K562 (cell line): Measurements from ENCODE around the gene ADPRHL1. TPM values are rescaled to one million over a fixed set of nuclear protein-coding genes. Genes with fewer than 3 reads are reported as not detected.

Source experiments
- ARID1B ChIP-seq: fragments of 450-650 bp; IDR thresholded peaks from 2 replicates; pipeline ENCODE4 v1.6.1; 2016; ENCODE audit warnings: antibody characterized with exemption, mild to moderate bottlenecking, inconsistent platforms
- ARID2 ChIP-seq: fragments of 450-650 bp; IDR thresholded peaks from 2 replicates; pipeline ENCODE4 v1.6.1; 2017; ENCODE audit warnings: antibody characterized with exemption, mild to moderate bottlenecking
- BCL6 ChIP-seq: fragments of 250-450 bp; sonication (Bioruptor Pico); IDR thresholded peaks from 2 replicates; pipeline ENCODE4 v1.4.0; 2020
- CREB3 ChIP-seq: fragments of 450-650 bp; conservative IDR thresholded peaks from 2 replicates; pipeline ENCODE4 v1.6.1; 2016; ENCODE audit warnings: missing genetic modification characterization, low read depth, mild to moderate bottlenecking, missing compliant biosample characterization, moderate library complexity
- EGR1 ChIP-seq: fragments of 450-650 bp; conservative IDR thresholded peaks from 2 replicates; pipeline ENCODE4 v1.6.1; 2017; ENCODE audit warnings: mild to moderate bottlenecking
- GTF3C2 ChIP-seq: IDR thresholded peaks from 3 replicates; pipeline ENCODE4 v1.6.1; 2011; ENCODE audit warnings: borderline replicate concordance, mild to moderate bottlenecking, moderate library complexity; ENCODE audit not compliant: insufficient read length; ENCODE audit errors: extremely low read depth
- KDM2B ChIP-seq: fragments of 250-450 bp; sonication (Bioruptor Pico); IDR thresholded peaks from 2 replicates; pipeline ENCODE4 v1.8.0; 2021; ENCODE audit warnings: mild to moderate bottlenecking, moderate library complexity
- SMARCB1 ChIP-seq: IDR thresholded peaks from 2 replicates; pipeline ENCODE4 v1.6.1; 2011; ENCODE audit warnings: improper control_type of control experiment, low read depth; ENCODE audit not compliant: insufficient read length
- ZNF764 ChIP-seq: fragments of 250-450 bp; sonication (Bioruptor Pico); IDR thresholded peaks from 2 replicates; pipeline ENCODE4 v1.4.0; 2020; ENCODE audit warnings: low read depth, mild to moderate bottlenecking, moderate library complexity
- polyA plus RNA-seq, 8 experiments: library from polyadenylated mRNA; depleted of rRNA in 4 of 8; stranded (reverse) in 5 of 8; unstranded in 3 of 8; fragments of >200 nt; fragmentation: Nextera tagmentation in 2 of 8; fragmentation: Illumina TruSeq in 1 of 8; extraction: Ambion mirVana in 2 of 8; extraction: Trizol in 1 of 8; gene quantifications; 2 replicates each; pipeline versions ENCODE4 v1.2.1 to v1.2.3, GENCODE V29; 2011 to 2014; ENCODE audit warnings: inconsistent platforms in 1 of 8, missing spikeins in 1 of 8
- total RNA-seq, 7 experiments: library from RNA; depleted of rRNA in 6 of 7; stranded (reverse); fragments of >200 nt in 6 of 7; fragmentation: Illumina TruSeq in 2 of 7; extraction: Trizol in 2 of 7; gene quantifications; 2 replicates each; pipeline versions ENCODE4 v1.2.1 to v1.2.3, GENCODE V29; 2011 to 2021; ENCODE audit warnings: low replicate concordance in 1 of 7

ADPRHL1 gene
- total and polyA plus RNA-seq, 9 of the 15 experiments (the other 6 are each of a cell fraction or from before 2014, with no cell fraction given), result 0.06 to 0.76 (median 0.37) TPM; not detected in 1

- TF ChIP-seq SMARCB1, result no peak
- TF ChIP-seq KDM2B (CRISPR knock-in tag), result no peak
- no peak for TF ChIP-seq ARID2
- TF ChIP-seq EGR1, result no peak
- no peak for TF ChIP-seq ZNF764 (CRISPR knock-in tag)
- TF ChIP-seq BCL6 (CRISPR knock-in tag), result no peak
- TF ChIP-seq GTF3C2, result no peak
- TF ChIP-seq ARID1B, result no peak
- no peak for TF ChIP-seq CREB3
Observed at GRCh38 chr13:113351514-113352026, 101.7 kb downstream of the ADPRHL1 start (continued).
